Cardiac fibroblast (primary cell): ENCODE results near the gene TUB.
A peak's percentile ranks its signal among the peaks of the same experiment; 100 is the strongest.

Source experiments
- DNase-seq, 2 donors: peaks; one replicate each; pipeline versions ENCODE4 v3.0.0 to v3.0.0-alpha.2; 2010; ENCODE audit warnings: low read depth in 2 of 2
- H3K4me3 ChIP-seq, 2 donors: replicated peaks in 1 of 2; 1 replicate in 1 of 2; 2 replicates in 1 of 2; pipeline ENCODE4 v1.5.1; 2011; ENCODE audit warnings: low read depth in 2 of 2, low read length in 2 of 2, mild to moderate bottlenecking in 2 of 2, moderate library complexity in 1 of 2
- CTCF ChIP-seq: IDR thresholded peaks from one replicate; pipeline ENCODE4 v1.5.1; 2011; ENCODE audit warnings: low read depth, mild to moderate bottlenecking, low read length, inconsistent platforms

Gene TUB

DNA sequence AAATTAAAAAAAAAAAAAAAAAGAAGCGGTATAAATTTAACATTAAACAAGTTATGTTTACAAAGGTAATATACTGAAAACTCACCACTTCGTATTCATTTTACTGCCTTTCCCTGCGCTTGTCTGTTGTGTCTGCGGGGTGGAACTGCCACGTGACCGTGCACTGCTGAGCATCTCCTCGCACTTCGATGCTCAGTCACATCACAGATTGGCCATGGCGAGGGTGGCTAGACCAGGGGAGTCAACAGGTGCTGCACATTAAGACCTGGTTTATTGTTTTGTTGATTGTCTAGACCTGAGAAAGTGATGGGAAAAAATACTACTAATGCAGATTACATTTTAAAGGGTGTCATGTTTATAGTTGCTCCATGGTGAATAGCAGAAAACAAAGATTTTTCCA, 22.8 kb upstream of the TUB start:
- no peak for TF ChIP-seq CTCF
- H3K4me3 ChIP-seq, result no peak overlapping the region
- no peak for DNase-seq

GRCh38 chr11:8059030-8059429, 22.0 kb upstream of the TUB start:
- TF ChIP-seq CTCF, result no peak
- DNase-seq, result no peak
- H3K4me3 ChIP-seq, result no peak overlapping the region

DNA sequence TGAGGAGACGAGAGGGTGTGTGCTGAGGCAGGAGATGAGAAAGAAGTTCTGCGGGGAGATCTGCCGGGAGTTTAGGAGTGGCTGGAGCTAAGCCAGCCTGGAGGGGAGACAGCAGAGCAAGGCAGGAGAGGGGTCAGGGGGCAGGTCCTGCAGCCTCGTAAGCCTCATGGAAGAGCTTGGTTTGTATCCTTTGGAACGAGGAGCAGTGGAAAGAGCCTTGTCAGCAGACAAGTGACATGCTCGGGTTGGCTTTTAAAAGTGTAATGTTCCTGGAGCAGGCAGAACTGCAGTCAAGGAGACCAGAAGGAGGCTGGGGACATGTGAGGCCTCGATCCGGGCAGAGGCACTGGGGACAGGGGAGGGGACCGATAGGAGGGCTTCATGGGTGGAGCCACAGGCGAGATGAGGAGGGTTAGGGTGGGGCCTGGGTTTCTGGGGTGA, 21.4 kb upstream of the TUB start:
- TF ChIP-seq CTCF, result no peak
- DNase-seq, result no peak
- H3K4me3 ChIP-seq, result no peak overlapping the region

GRCh38 chr11:8060146-8060719, 20.8 kb upstream of the TUB start:
- H3K4me3 ChIP-seq, result no peak overlapping the region
- DNase-seq, result no peak
- TF ChIP-seq CTCF, result no peak

GRCh38 chr11:8060801-8061554, 20.0 kb upstream of the TUB start:
- H3K4me3 ChIP-seq, result no peak overlapping the region
- DNase-seq, result peak; percentile 65 to 70
- no peak for TF ChIP-seq CTCF

- DNase-seq, result no peak
- TF ChIP-seq CTCF, result no peak
- H3K4me3 ChIP-seq, result no peak overlapping the region
Observed at GRCh38 chr11:8061555-8062428, 19.2 kb upstream of the TUB start.
